Mesodermal cell (in vitro differentiated cells): Measurements from ENCODE around the gene PRLR.

Source experiments
- H3K27ac ChIP-seq: 2 replicates; pipeline ENCODE4 v1.7.0; 2013; ENCODE audit warnings: mild to moderate bottlenecking, low read depth, low read length, moderate library complexity; ENCODE audit not compliant: severe bottlenecking
- H3K36me3 ChIP-seq: 2 replicates; pipeline ENCODE4 v1.7.1; 2013; ENCODE audit warnings: mild to moderate bottlenecking, low read length, moderate library complexity; ENCODE audit not compliant: control insufficient read depth, insufficient read depth
- H3K4me1 ChIP-seq: one replicate; pipeline ENCODE4 v1.7.1; 2013; ENCODE audit warnings: mild to moderate bottlenecking, low read length; ENCODE audit not compliant: insufficient read depth, control insufficient read depth, poor library complexity, severe bottlenecking
- H3K4me3 ChIP-seq: 2 replicates; pipeline ENCODE4 v1.7.0; 2013; ENCODE audit warnings: low read length, control low read depth, mild to moderate bottlenecking; ENCODE audit not compliant: insufficient read depth, poor library complexity, severe bottlenecking; ENCODE audit errors: extremely low read depth
- H3K9me3 ChIP-seq: 2 replicates; pipeline ENCODE4 v1.7.1; 2013; ENCODE audit warnings: mild to moderate bottlenecking, low read length, moderate library complexity; ENCODE audit not compliant: control insufficient read depth
- WGBS, 2 experiments: methylation state at CpG; one replicate each; pipeline ENCODE4 v1.1.5; 2013; ENCODE audit warnings: missing lambda C conversion rate in 2 of 2; ENCODE audit not compliant: insufficient coverage in 2 of 2; 5-methylcytosine and 5-hydroxymethylcytosine counted together

The PRLR gene

GRCh38 chr5:35180046-35180445, 50.2 kb downstream of the PRLR start:
- Histone ChIP-seq H3K36me3 (no peaks in the 10 kb centered on the region), H3K9me3 (no peaks in the 10 kb centered on the region), H3K4me1 (no peaks in the 10 kb centered on the region), H3K4me3 (no peak overlapping the region), H3K27ac (no peak overlapping the region)
- WGBS, 2 experiments = 83 to 85% methylated on average over 5 to 7 of the region's 7 CpGs

DNA sequence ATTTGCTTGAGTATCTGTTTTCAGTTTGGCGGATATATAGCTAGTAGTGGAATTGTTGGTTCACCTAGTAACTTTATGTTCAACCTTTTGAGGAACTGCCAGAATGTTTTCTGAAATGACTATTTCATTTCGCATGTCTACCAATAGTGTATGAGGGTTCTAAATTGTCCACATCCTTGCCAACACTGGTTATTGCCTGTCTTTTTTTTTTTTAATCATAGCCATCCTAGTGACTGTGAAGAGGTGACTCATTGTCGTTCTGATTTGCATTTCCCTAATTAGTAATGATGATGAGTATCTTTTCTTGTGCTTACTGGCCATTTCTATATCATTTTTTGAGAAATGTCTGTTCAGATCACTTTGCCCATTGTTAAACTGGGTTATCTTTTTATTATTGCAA, 52.5 kb downstream of the PRLR start:
- no peak overlapping the region for H3K4me3 ChIP-seq
- 88 to 93% methylated on average over 2 to 3 of the region's 3 CpGs for WGBS, 2 experiments
- no peak overlapping the region for H3K27ac ChIP-seq
- H3K4me1 ChIP-seq = no peaks in the 10 kb centered on the region
- H3K9me3 ChIP-seq = no peaks in the 10 kb centered on the region
- no peaks in the 10 kb centered on the region for H3K36me3 ChIP-seq

DNA sequence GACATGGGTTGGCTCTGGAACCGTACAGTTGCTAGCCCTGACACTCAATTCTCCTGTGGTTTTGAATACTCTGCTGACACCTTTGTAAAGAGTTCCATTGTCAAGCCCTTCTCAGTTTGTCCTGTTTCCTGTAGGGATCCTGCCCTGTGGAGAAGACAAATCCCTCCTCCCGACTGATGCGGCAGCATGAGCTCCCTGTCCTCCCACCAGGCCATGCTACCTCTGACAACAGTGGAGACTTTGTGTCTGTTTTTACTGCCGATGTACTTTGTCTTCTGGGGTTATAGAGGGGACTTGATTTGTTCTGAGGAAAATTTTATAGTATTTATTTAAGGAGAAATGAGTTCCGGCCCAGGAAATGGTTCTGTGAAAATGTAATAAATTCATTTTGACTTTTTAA, 57.8 kb downstream of the PRLR start:
- Histone ChIP-seq H3K4me1 (no peaks in the 10 kb centered on the region), H3K4me3 (no peak overlapping the region), H3K27ac (no peak overlapping the region), H3K9me3 (peaks cover 3% of the 10 kb centered on the region), H3K36me3 (no peaks in the 10 kb centered on the region)
- 93 to 94% methylated on average over 3 to 4 of the region's 5 CpGs for WGBS, 2 experiments

GRCh38 chr5:35171991-35172390, 58.3 kb downstream of the PRLR start:
- Histone ChIP-seq H3K4me3 (no peak overlapping the region), H3K9me3 (peaks cover 6% of the 10 kb centered on the region), H3K27ac (no peak overlapping the region), H3K4me1 (no peaks in the 10 kb centered on the region), H3K36me3 (no peaks in the 10 kb centered on the region)
- WGBS, 2 experiments = 83 to 93% methylated on average over 4 of the region's 4 CpGs

DNA sequence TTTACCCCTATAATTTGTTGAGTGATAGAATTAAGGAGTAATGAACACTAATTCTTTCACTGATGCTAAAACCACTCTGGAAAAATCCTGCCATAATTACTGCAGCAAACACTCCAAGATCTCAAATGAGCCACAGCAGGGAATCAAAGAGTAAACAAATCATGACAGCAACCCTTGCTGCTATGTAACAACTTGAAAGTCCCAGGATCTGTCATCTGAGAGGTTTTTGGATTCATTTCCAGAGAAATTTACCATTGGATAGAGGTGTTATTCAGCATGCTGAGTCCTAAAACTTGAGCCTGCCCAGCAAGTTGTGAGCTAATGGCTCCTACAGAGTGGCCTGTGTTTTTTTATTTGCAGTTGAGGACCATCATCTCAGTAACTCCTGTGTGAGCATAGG, 59.2 kb downstream of the PRLR start:
- no peak overlapping the region for H3K27ac ChIP-seq
- peaks cover 6% of the 10 kb centered on the region for H3K9me3 ChIP-seq
- no peak overlapping the region for H3K4me3 ChIP-seq
- no peaks in the 10 kb centered on the region for H3K36me3 ChIP-seq
- no peaks in the 10 kb centered on the region for H3K4me1 ChIP-seq

DNA sequence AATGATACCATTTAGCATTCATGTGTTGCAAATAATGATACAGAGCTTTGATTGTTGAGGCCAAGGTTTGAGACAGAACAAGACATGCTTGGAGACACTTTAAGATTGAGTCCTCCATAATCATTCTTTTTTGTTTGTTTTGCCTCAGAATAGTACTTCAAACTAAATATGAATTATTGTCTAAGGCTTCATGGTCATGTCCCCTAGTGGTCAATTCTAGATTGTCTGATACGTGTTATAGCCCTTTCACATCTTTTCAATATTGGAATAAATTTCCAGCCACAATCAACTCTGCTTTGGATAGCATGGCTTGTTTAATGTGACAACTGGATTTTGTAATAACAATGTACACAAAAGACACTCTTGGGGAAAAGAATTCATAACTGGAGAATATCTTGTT, 64.2 kb downstream of the PRLR start:
- Histone ChIP-seq H3K4me1 (no peaks in the 10 kb centered on the region), H3K4me3 (no peak overlapping the region), H3K27ac (no peak overlapping the region), H3K9me3 (peaks cover 3% of the 10 kb centered on the region), H3K36me3 (no peaks in the 10 kb centered on the region)
- no CpG with 5 or more reads among the region's 1 CpG for WGBS, 2 experiments

GRCh38 chr5:35164860-35165542, 65.3 kb downstream of the PRLR start:
- Histone ChIP-seq H3K4me3 (no peak overlapping the region), H3K36me3 (no peaks in the 10 kb centered on the region), H3K27ac (no peak overlapping the region), H3K4me1 (no peaks in the 10 kb centered on the region), H3K9me3 (peaks cover 3% of the 10 kb centered on the region)
- WGBS, 2 experiments = 67 to 100% methylated on average over 1 to 2 of the region's 4 CpGs

- peaks cover 6% of the 10 kb centered on the region for H3K4me1 ChIP-seq
- no peak overlapping the region for H3K4me3 ChIP-seq
- H3K36me3 ChIP-seq = no peaks in the 10 kb centered on the region
- H3K9me3 ChIP-seq = peaks cover 3% of the 10 kb centered on the region
- H3K27ac ChIP-seq = no peak overlapping the region
These were observed 66.6 kb downstream of the PRLR start for GRCh38 chr5:35163710-35164033.

- WGBS, 2 experiments = 93 to 100% methylated on average over 7 to 10 of the region's 11 CpGs
- peaks cover 3% of the 10 kb centered on the region for H3K9me3 ChIP-seq
- no peaks in the 10 kb centered on the region for H3K36me3 ChIP-seq
- peaks cover 11% of the 10 kb centered on the region for H3K4me1 ChIP-seq
- no peak overlapping the region for H3K27ac ChIP-seq
- no peak overlapping the region for H3K4me3 ChIP-seq
These were observed 67.2 kb downstream of the PRLR start for GRCh38 chr5:35162848-35163709.

DNA sequence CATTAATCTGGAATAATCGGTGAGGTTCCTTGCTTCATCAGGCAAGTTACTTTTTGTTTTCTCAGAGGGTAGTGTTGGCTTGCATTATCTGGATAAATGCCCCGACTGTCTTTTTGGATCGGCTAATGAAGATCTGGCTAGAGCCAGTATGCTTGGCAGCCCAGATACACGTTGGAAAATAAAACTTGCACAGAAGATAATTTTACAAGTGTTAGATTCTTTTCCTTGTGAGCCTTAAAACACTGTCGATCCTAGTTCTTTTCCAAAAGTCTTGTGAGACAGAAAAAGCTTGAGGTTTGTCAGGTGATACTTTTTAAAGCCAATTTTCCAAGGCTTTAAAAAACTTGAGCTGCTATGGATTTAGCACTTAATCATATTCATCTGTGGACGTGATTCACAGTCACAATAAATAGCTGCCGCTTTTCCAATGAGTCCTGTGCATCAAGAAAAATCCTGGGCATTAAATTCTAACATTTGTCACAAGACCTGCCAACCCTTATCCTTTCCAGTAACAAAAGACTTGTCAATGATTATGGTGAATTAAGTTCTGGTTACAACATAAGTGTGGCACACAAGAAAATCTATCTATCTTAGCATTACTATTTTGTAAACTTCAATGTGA, 68.5 kb downstream of the PRLR start:
- Histone ChIP-seq H3K4me1 (peaks cover 14% of the 10 kb centered on the region), H3K27ac (no peak overlapping the region), H3K9me3 (no peaks in the 10 kb centered on the region), H3K4me3 (no peak overlapping the region), H3K36me3 (no peaks in the 10 kb centered on the region)
- WGBS, 2 experiments = 95 to 100% methylated on average over 3 to 6 of the region's 7 CpGs
